Fibroblast of skin of right biceps (primary cell): Measurements from ENCODE around the gene TSHZ2.

ENCODE experiments used
- DNase-seq: peaks from one replicate; pipeline ENCODE4 v3.0.0-alpha.2; 2013

TSHZ2 gene

GRCh38 chr20:53069132-53069531, 97.0 kb downstream of the TSHZ2 start:
- DNase-seq: no peak

GRCh38 chr20:53070224-53070623, 98.1 kb downstream of the TSHZ2 start:
- peak; percentile 18 for DNase-seq

DNA sequence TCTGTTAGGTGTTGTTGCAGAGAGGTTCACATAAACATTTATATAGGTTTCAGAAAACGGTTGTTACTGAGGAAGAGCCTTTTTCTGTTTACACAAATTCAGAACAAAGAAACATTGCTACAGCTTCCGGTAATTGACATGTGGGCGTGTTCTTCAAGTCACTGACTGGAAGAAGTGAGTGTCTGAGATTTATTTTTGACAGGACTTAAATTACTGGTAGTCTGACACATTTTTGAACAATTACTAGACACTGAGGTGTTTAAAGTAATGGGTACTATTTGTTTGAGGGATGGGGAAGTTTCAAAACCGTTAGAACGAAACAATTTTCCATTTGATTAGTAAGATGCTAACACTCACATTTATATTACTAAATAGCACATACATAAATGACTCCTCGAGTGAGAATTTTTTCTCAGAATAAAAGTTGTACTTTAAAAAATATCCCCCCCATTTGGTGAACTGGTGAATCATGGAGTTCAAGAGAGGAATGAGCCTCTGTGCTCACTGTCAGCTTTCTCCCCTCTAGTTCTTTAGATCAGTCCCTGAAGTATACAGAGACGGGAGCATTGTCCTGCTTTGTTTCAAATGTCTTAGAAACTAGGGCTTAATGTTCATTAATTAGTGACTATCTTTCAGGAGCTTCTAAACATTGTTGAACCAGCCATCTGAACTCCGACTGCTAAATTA, 98.7 kb downstream of the TSHZ2 start:
- DNase-seq: peak; percentile 71

- DNase-seq: no peak
These were observed 99.7 kb downstream of the TSHZ2 start for GRCh38 chr20:53071833-53072232.

GRCh38 chr20:53072923-53073579, 100.9 kb downstream of the TSHZ2 start:
- no peak for DNase-seq

DNA sequence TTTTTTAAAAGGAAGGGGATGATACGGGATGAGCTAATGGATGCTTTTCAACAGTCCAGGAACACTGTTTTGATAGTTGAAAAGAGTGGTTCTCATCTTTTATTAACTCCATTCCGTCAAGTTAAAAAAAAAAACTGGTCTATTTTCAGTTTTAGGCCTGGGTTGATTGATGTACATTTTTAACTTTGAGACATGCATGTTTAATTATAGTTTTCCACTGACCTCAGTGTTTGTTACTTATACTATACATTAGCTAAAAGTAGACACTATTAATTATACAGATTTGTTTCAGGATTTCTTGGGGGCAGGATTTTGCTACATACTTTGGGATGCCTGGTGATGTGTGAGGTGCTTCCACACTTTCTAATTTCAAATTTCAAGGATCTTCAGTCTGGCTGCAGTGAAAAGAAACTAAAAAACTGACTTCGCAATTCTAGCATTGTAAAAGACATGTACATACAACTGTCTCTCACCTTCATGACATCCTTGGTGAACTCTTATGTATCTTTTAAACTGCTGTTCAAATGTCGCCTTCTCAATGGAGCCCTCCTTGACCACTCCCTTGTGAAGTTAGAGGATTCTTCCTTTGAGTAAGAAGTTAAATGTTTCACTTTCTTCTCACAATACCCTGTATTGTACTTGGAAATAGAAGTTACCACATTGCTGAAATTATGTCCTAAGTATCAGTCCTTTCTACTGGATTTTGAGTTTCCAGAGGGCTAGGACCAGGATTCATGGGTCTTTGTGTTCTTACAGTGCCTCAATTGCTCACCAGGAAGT, 101.7 kb downstream of the TSHZ2 start:
- peak; percentile 76 for DNase-seq

DNA sequence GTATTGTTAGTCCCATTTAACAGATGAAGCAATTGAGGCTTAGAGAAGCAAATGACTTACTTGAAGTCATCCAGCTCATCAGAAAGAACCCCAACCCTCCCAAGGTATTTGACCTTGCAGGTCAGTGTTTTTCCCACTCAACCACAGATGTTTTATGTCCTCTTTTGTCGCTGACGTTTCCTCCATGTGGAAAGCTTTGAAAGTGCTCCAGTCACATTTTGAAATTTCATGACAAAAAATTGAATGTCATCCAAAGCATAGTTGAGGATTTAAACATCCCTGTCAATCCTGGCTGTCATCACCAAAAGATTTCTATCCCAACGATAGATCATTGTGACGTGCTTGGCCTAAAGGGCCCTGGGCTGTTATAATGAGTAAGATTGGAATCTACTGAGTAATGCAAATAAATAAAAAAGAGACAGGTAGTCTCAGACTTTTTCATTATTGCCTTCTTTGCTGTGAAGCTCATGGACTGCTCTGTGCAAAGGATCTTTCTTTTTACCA, 102.7 kb downstream of the TSHZ2 start:
- DNase-seq: peak; percentile 98

- DNase-seq: no peak
These were observed 104.5 kb downstream of the TSHZ2 start for GRCh38 chr20:53076668-53077067.

DNA sequence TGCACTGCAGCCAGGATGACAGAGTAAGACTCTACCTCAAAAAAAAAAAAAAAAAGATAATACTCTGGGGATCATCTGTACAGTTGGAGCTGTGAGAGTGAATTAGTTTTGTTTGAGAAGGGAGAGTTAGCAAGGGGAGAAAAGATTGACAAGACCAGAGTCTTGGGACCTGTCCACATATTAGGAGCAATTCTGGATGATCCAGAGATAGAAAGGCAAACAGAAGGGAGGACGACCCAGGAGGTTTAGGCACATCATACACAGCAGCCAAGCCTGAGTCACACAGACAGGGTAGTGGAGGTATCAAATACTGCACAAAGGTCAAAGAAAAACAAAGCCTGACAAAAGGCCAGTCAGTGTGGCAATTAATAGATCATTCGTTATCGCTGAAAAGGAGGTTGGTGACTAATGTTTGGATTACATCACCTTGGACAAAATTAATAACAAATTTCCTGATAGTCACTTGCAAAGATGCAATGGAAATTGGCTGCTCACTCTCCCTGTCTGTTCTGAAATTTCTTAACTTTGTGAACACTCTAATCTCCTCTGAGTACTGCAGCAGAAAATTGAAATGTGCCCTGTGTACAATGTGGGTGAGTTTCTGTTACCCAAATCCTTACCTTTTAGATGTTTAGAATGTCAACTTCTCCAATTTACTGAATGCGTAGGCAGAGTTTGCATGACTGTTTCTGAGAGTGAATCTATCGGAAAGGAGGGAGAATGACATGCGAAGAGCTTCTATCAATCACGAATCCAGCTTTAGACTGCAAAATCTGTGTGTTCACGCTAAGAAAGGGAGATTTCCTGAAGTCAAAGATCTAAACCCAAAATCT, 105.4 kb downstream of the TSHZ2 start:
- peak; percentile 89 for DNase-seq

DNA sequence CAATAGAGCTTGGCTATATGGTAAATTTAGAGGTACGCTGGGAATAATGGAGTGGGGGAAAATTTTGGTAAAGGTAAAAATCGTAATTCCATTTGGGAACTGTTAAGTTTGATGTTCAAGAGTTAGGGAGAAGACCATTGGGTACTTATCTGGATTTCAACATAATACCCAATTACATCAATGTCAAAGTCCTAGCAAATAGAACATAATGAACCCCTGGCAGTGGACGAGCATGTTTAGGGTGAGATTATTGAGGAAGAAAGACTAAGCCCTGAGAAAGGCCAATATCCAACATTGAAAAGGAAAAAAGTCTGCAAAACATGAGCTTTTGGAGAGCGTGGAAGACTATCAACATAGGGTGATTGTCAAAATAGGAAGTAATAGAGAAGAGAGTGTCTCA, 106.6 kb downstream of the TSHZ2 start:
- no peak for DNase-seq

GRCh38 chr20:53079261-53079691, 107.1 kb downstream of the TSHZ2 start:
- DNase-seq: no peak

- DNase-seq: no peak
These were observed 107.9 kb downstream of the TSHZ2 start for GRCh38 chr20:53079828-53080686.

DNA sequence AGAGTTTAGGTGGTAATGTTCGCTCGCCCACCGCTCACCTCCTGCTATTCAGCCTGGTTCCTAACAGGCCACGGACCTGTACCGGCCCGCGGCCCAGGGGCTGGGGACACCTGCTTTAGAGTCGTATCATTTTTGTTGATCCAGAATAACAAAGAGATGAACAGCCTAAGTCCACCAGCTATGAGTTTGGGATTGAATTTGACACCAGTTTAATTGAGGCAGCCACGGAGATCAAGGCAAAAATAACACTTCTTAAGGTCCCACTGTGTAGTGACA, 108.5 kb downstream of the TSHZ2 start:
- DNase-seq: no peak

- DNase-seq: peak; percentile 67
These were observed 109.1 kb downstream of the TSHZ2 start for GRCh38 chr20:53080969-53081871.

GRCh38 chr20:53081916-53082863, 110.0 kb downstream of the TSHZ2 start:
- no peak for DNase-seq

DNA sequence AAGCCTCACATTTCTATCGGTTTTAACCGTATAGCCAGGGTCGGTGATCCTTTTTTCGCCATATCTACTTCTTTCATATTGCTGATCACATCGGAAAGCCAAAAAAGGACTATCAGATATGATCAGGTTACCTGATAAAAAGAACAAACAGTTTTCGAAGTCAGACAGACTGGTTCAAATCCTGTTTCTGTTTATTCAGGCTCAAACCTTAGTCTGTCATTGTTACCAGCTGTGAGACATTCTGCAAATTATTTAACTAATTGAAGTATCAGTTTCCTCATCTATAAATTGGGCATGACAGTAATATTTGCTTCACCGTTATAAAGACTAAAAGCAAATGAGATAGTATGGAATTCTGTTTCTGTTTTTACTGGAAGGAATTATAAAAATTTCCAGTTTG, 111.3 kb downstream of the TSHZ2 start:
- DNase-seq: no peak

DNA sequence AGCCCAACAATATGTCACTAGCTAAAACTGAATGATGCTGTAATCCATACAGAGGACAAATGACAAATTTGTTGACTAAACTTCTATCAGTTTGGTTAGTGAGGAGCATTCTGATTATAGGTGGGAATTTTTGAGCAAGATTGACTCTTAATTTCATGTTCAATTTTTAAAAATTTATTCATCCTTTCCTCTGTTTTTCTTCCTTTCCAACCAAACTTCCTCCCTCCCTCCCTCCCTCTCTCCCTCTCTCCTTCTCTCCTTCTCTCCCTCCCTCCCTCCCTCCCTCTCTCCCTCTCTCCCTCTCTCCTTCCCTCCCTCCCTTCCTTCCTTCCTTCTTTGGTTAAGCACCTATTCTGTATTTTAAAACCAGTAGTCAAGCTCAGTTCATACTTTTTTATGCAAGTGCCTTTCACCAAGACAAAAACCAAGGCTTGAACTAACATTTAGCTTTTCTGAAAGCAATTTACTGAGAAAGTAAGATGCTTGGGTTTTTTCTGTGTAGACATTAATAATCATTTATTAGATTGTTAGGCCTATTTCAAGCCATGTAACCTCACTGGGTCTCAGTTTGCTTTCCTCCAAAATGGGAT, 112.3 kb downstream of the TSHZ2 start:
- no peak for DNase-seq

- DNase-seq: no peak
These were observed 113.6 kb downstream of the TSHZ2 start for GRCh38 chr20:53085720-53086119.

DNA sequence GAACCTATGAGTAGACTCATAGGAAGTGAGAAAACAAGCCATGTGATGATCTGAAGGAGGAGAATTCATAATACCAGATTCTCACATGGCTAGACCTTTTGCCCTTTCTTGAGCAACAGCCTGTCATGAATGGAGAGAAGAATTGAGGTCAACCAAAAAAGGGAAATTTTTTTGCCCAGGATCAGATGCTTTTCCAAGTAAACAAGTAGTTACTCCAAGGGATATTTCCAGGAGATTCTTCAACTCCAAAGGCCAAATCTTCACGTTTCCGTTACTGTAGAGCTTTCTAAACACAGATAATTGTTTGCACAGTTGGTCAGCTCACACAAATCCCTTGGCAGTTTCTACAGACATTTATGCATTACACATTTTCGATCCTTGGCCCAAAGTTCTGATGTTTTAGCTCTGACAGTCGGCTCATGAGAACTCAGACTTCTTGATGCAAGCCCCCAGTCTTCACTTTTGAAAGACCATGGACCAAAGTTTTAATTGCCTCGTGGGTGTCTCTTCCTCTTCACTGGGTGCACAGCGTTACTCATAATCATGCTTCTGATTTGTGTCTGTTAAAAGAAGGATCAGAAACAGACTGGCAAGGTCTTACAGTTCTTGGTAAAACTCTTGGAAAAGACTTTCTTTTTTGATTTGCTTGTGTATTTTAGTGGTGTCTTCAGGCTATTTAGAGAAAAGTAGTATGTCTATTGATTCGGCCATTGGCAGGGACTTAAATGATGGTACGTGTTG, 115.0 kb downstream of the TSHZ2 start:
- no peak for DNase-seq
